HepG2 (cell line): ENCODE results near the gene XCR1. TPM values are rescaled to one million over a fixed set of nuclear protein-coding genes. Genes with fewer than 3 reads are reported as not detected.

ENCODE experiments used
- ATAC-seq: fragments of 200-7000 bp; cut with Tn5 transposase; 3 replicates; pipeline ENCODE4 v1.9.1; 2020; ENCODE audit warnings: mild to moderate bottlenecking, moderate library complexity
- BruUV-seq: library from RNA; stranded (reverse); fragments of 400-500 nt; replicated peaks from 2 replicates; lab custom pipeline; 2021; lab: Mats Ljungman, UMichigan
- CTCF ChIA-PET: fragments of 300-600 bp; formaldehyde crosslinking; extraction: SDS; loops from one replicate; lab custom pipeline; 2021; ENCODE audit warnings: low total read pairs, inconsistent platforms, low intra/inter-chr PET ratio; lab: Yijun Ruan, JAX
- POLR2A ChIA-PET: fragments of 350-600 bp; sonication (Branson Sonifier 250); formaldehyde crosslinking; loops from one replicate; lab custom pipeline; 2020; ENCODE audit warnings: antibody characterized with exemption, inconsistent platforms; lab: Yijun Ruan, JAX
- DNase-seq: peaks from one replicate; pipeline ENCODE4 v3.0.0-alpha.2; 2015; ENCODE audit warnings: low spot score
- FAIRE-seq: peaks from 3 replicates; lab custom pipeline; 2011; peaks lifted over from hg19 to GRCh38; lab: Jason Lieb, UNC
- H2AFZ ChIP-seq: one replicate; pipeline ENCODE4 v1.6.1; 2011; ENCODE audit warnings: low read length, inconsistent platforms
- H3K27ac ChIP-seq: fragments of 300-600 bp; 3 replicates; pipeline ENCODE4 v1.8.0; 2011; ENCODE audit warnings: mixed run types, mild to moderate bottlenecking, mixed read lengths, low read length, inconsistent platforms; ENCODE audit not compliant: insufficient read depth; ENCODE audit errors: extremely low read length
- H3K27me3 ChIP-seq, 2 experiments: fragments of 200-600 bp in 1 of 2; 2 replicates in 1 of 2; 3 replicates in 1 of 2; pipeline versions ENCODE4 v1.6.0 to v1.8.0; 2011; ENCODE audit warnings: low read length in 2 of 2, mild to moderate bottlenecking in 2 of 2, moderate library complexity in 2 of 2, inconsistent platforms in 1 of 2; ENCODE audit not compliant: insufficient read depth in 2 of 2, control insufficient read depth in 1 of 2
- H3K36me3 ChIP-seq, 2 experiments: fragments of 200-600 bp in 1 of 2; replicated peaks in 1 of 2; 2 replicates in 1 of 2; 3 replicates in 1 of 2; pipeline versions ENCODE4 v1.5.1 to v1.8.0; 2011; ENCODE audit warnings: low read length in 2 of 2, inconsistent platforms in 1 of 2; ENCODE audit not compliant: insufficient read depth in 2 of 2, control insufficient read depth in 1 of 2
- H3K4me1 ChIP-seq: 2 replicates; pipeline ENCODE4 v1.5.1; 2012; ENCODE audit warnings: low read length, inconsistent platforms; ENCODE audit not compliant: insufficient read depth
- H3K4me2 ChIP-seq: 2 replicates; pipeline ENCODE4 v1.6.0; 2011; ENCODE audit warnings: low read depth, low read length, inconsistent platforms
- H3K4me3 ChIP-seq, 3 experiments: fragments of 200-600 bp in 1 of 3; sonication (generic), shearing (Covaris generic) in 1 of 3; replicated peaks in 1 of 3; 2 replicates each; pipeline ENCODE4 v1.5.1; 2011 to 2016; ENCODE audit warnings: low read length in 3 of 3, inconsistent platforms in 2 of 3, low read depth in 2 of 3, mild to moderate bottlenecking in 2 of 3, control low read depth in 1 of 3, mixed read lengths in 1 of 3; ENCODE audit not compliant: insufficient read depth in 1 of 3
- H3K79me2 ChIP-seq: one replicate; pipeline ENCODE4 v1.6.1; 2011; ENCODE audit warnings: low read length, inconsistent platforms; ENCODE audit not compliant: insufficient read depth
- H3K9ac ChIP-seq: 2 replicates; pipeline ENCODE4 v1.6.0; 2011; ENCODE audit warnings: mild to moderate bottlenecking, low read depth, low read length, inconsistent platforms; ENCODE audit not compliant: insufficient read depth
- H3K9me3 ChIP-seq: 2 replicates; pipeline ENCODE4 v1.5.1; 2012; ENCODE audit warnings: mild to moderate bottlenecking, low read length
- H4K20me1 ChIP-seq: 2 replicates; pipeline ENCODE4 v1.6.0; 2011; ENCODE audit warnings: inconsistent platforms, mild to moderate bottlenecking, low read length, moderate library complexity; ENCODE audit not compliant: insufficient read depth
- ADNP ChIP-seq: sonication (generic); formaldehyde crosslinking; IDR thresholded peaks from 2 replicates; pipeline ENCODE4 v1.4.0; 2020; ENCODE audit warnings: missing genetic modification reagents
- HDAC1 ChIP-seq: sonication (generic); formaldehyde crosslinking; IDR thresholded peaks from 2 replicates; pipeline ENCODE4 v1.5.1; 2020; ENCODE audit warnings: mild to moderate bottlenecking, missing genetic modification reagents
- HNF4A ChIP-seq: sonication (generic); formaldehyde crosslinking; IDR thresholded peaks from 2 replicates; pipeline ENCODE4 v1.4.0; 2020; ENCODE audit warnings: missing genetic modification reagents
- HNF4G ChIP-seq, 2 experiments: sonication (generic) in 1 of 2; formaldehyde crosslinking in 1 of 2; IDR thresholded peaks; 2 replicates each; pipeline versions ENCODE4 v1.4.0 to v1.6.1; 2011 to 2020; ENCODE audit warnings: borderline replicate concordance in 2 of 2, low read depth in 2 of 2, mild to moderate bottlenecking in 2 of 2, low read length in 1 of 2, missing genetic modification reagents in 1 of 2, moderate library complexity in 1 of 2
- ZFX ChIP-seq: sonication (generic); formaldehyde crosslinking; IDR thresholded peaks from 2 replicates; pipeline ENCODE4 v1.4.0; 2020; ENCODE audit warnings: mild to moderate bottlenecking, low read depth, missing genetic modification reagents, moderate library complexity
- ZNF33B ChIP-seq: sonication (generic); formaldehyde crosslinking; IDR thresholded peaks from 2 replicates; pipeline ENCODE4 v1.5.1; 2020; ENCODE audit warnings: mild to moderate bottlenecking, missing genetic modification reagents
- ZNF768 ChIP-seq: sonication (generic); formaldehyde crosslinking; IDR thresholded peaks from 2 replicates; pipeline ENCODE4 v1.4.0; 2020; ENCODE audit warnings: missing genetic modification reagents
- ZNF780A ChIP-seq: sonication (generic); formaldehyde crosslinking; IDR thresholded peaks from 2 replicates; pipeline ENCODE4 v1.8.0; 2022; ENCODE audit warnings: mild to moderate bottlenecking, missing genetic modification reagents, moderate library complexity
- ZZZ3 ChIP-seq: sonication (generic); formaldehyde crosslinking; IDR thresholded peaks from 2 replicates; pipeline ENCODE4 v1.4.0; 2020; ENCODE audit warnings: missing genetic modification reagents, mild to moderate bottlenecking, borderline replicate concordance
- WGBS: methylation state at CpG from one replicate; pipeline ENCODE4 v1.1.6; 2017; ENCODE audit warnings: low lambda C conversion rate; 5-methylcytosine and 5-hydroxymethylcytosine counted together
- in situ Hi-C: cut with HindIII; loops from 2 replicates; pipeline ENCODE4 v1.10.0; 2017; ENCODE audit warnings: low pct_unique_long_range_greater_than_20kb; ENCODE audit not compliant: extremely low pct_ligation_motif_present
- intact Hi-C: fragments of 100-400 bp; cut with micrococcal nuclease; formaldehyde crosslinking; loops from one replicate; pipeline ENCODE4 v1.10.0; 2022; ENCODE audit not compliant: unreplicated experiment
- polyA plus RNA-seq, 8 experiments: library from polyadenylated mRNA; depleted of rRNA in 3 of 8; stranded (reverse) in 7 of 8; unstranded in 1 of 8; fragments of >200 nt; fragmentation: Illumina TruSeq in 4 of 8; extraction: Trizol in 4 of 8; gene quantifications; 2 replicates each; pipeline versions ENCODE4 v1.2.1 to v1.2.3, GENCODE V29; 2011 to 2016; ENCODE audit warnings: low read depth in 4 of 8, missing spikeins in 1 of 8, mixed read lengths in 1 of 8; ENCODE audit not compliant: insufficient read depth in 1 of 8
- total RNA-seq, 5 experiments: library from RNA; depleted of rRNA; stranded (reverse); fragments of >200 nt; fragmentation: Illumina TruSeq; extraction: Trizol; gene quantifications; 2 replicates each; pipeline ENCODE4 v1.2.3, GENCODE V29; 2016; ENCODE audit warnings: low read depth in 1 of 5
- TF ChIP-seq, protein P1 (sequence below): sonication (generic); formaldehyde crosslinking; IDR thresholded peaks from 2 replicates; pipeline ENCODE4 v1.9.0; 2022; ENCODE audit warnings: missing genetic modification reagents, mild to moderate bottlenecking, borderline replicate concordance
- TF ChIP-seq, protein P2 (sequence below): sonication (generic); formaldehyde crosslinking; IDR thresholded peaks from 2 replicates; pipeline ENCODE4 v1.4.0; 2020; ENCODE audit warnings: missing genetic modification reagents
- TF ChIP-seq, protein P3 (sequence below): sonication (generic); formaldehyde crosslinking; IDR thresholded peaks from 2 replicates; pipeline ENCODE4 v1.5.1; 2020; ENCODE audit warnings: mild to moderate bottlenecking, missing genetic modification reagents, moderate library complexity

XCR1 gene
- total and polyA plus RNA-seq, 2 of the 13 experiments (the other 11 are each of a cell fraction or from before 2014, with no cell fraction given): not detected

DNA sequence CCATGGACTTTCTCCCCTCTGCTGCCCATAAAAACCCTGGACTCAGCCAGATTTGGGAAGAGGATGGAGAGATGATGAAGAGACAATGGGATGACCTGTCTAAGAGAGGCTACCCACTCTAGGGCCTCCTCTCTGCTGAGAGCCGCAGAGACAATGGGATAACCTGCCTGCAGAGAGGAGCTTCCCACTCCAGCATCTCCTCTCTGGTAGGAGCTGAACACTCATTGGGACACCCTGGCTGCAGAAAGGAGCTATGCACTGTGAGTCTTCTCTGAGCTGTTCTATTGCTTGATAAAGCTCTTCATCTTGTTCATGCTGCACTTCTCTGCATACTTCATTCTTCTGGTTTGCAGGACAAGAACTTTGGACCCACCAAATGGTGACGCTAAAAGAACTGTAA lies 4.5 kb upstream of the XCR1 start (continued):
- TF ChIP-seq, protein P1, sequence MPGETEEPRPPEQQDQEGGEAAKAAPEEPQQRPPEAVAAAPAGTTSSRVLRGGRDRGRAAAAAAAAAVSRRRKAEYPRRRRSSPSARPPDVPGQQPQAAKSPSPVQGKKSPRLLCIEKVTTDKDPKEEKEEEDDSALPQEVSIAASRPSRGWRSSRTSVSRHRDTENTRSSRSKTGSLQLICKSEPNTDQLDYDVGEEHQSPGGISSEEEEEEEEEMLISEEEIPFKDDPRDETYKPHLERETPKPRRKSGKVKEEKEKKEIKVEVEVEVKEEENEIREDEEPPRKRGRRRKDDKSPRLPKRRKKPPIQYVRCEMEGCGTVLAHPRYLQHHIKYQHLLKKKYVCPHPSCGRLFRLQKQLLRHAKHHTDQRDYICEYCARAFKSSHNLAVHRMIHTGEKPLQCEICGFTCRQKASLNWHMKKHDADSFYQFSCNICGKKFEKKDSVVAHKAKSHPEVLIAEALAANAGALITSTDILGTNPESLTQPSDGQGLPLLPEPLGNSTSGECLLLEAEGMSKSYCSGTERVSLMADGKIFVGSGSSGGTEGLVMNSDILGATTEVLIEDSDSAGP (CRISPR knock-in tag): no peak
- no peak for TF ChIP-seq ADNP
- TF ChIP-seq ZFX (CRISPR knock-in tag): no peak
- no peak for TF ChIP-seq ZNF33B (CRISPR knock-in tag)
- TF ChIP-seq HDAC1 (CRISPR knock-in tag): no peak

DNA sequence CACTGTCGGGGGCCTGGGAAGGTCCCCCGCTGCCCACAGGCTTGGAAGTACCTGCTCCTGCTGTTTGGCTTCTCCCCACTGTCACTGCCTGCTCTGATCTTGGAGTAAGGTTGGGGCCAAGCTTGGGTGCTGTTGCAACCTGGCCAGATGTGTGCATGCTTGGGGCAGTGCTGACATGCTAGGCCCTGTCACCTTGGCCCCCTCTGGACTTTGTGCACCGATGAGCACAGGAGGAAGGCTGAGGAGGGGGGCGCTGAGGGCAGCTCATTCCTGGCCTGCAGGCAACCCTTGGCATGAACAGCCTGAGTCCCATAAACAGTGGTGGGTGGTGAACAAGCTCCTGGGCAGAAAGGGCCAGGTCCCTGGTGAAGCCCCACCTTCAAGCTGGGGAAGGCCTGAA lies 4.0 kb upstream of the XCR1 start:
- peak; percentile 82 for ATAC-seq
- intact Hi-C loops: no loop called here
- H3K27ac ChIP-seq: no peak overlapping the region
- CTCF ChIA-PET: no interaction called here
- H2AFZ ChIP-seq: no peak overlapping the region
- POLR2A ChIA-PET: interaction anchor here (0.5 kb wide), 1 partner anchor 38 kb away, joined by 3 read pairs; no protein-coding TSS in a partner anchor
- no peak overlapping the region for H3K9ac ChIP-seq
- no peaks in the 10 kb centered on the region for H3K36me3 ChIP-seq
- peak overlapping the region; percentile 11; the same call in 1 of the 2 replicates for H3K4me2 ChIP-seq
- H3K27me3 ChIP-seq: no peaks in the 10 kb centered on the region
- in situ Hi-C loops: no loop called here
- no peak overlapping the region for H3K4me3 ChIP-seq
- H3K9me3 ChIP-seq: peaks cover 7% of the 10 kb centered on the region
- H3K79me2 ChIP-seq: no peaks in the 10 kb centered on the region
- no peaks in the 10 kb centered on the region for H4K20me1 ChIP-seq
- no TSS peak for BruUV-seq
- 0 out of 2 replicates have a peak, but pooled peaks have one; percentile 16 for TF ChIP-seq ZNF768 (CRISPR knock-in tag)
- TF ChIP-seq, protein P2, sequence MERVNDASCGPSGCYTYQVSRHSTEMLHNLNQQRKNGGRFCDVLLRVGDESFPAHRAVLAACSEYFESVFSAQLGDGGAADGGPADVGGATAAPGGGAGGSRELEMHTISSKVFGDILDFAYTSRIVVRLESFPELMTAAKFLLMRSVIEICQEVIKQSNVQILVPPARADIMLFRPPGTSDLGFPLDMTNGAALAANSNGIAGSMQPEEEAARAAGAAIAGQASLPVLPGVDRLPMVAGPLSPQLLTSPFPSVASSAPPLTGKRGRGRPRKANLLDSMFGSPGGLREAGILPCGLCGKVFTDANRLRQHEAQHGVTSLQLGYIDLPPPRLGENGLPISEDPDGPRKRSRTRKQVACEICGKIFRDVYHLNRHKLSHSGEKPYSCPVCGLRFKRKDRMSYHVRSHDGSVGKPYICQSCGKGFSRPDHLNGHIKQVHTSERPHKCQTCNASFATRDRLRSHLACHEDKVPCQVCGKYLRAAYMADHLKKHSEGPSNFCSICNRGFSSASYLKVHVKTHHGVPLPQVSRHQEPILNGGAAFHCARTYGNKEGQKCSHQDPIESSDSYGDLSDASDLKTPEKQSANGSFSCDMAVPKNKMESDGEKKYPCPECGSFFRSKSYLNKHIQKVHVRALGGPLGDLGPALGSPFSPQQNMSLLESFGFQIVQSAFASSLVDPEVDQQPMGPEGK (CRISPR knock-in tag): peak; percentile 42; the same call in 1 of the 2 replicates
- TF ChIP-seq ZNF780A (CRISPR knock-in tag): no peak
- TF ChIP-seq ZZZ3 (CRISPR knock-in tag): no peak
- TF ChIP-seq HNF4G (IDR thresholded peaks at IDR 0.05; ENCODE audit: borderline replicate concordance, low read depth, low read length): no peak
- TF ChIP-seq HNF4G (CRISPR knock-in tag; IDR thresholded peaks at IDR 0.05; ENCODE audit: borderline replicate concordance, low read depth): 0 out of 2 replicates have a peak, but pooled peaks have one; percentile 20
- TF ChIP-seq, protein P3, sequence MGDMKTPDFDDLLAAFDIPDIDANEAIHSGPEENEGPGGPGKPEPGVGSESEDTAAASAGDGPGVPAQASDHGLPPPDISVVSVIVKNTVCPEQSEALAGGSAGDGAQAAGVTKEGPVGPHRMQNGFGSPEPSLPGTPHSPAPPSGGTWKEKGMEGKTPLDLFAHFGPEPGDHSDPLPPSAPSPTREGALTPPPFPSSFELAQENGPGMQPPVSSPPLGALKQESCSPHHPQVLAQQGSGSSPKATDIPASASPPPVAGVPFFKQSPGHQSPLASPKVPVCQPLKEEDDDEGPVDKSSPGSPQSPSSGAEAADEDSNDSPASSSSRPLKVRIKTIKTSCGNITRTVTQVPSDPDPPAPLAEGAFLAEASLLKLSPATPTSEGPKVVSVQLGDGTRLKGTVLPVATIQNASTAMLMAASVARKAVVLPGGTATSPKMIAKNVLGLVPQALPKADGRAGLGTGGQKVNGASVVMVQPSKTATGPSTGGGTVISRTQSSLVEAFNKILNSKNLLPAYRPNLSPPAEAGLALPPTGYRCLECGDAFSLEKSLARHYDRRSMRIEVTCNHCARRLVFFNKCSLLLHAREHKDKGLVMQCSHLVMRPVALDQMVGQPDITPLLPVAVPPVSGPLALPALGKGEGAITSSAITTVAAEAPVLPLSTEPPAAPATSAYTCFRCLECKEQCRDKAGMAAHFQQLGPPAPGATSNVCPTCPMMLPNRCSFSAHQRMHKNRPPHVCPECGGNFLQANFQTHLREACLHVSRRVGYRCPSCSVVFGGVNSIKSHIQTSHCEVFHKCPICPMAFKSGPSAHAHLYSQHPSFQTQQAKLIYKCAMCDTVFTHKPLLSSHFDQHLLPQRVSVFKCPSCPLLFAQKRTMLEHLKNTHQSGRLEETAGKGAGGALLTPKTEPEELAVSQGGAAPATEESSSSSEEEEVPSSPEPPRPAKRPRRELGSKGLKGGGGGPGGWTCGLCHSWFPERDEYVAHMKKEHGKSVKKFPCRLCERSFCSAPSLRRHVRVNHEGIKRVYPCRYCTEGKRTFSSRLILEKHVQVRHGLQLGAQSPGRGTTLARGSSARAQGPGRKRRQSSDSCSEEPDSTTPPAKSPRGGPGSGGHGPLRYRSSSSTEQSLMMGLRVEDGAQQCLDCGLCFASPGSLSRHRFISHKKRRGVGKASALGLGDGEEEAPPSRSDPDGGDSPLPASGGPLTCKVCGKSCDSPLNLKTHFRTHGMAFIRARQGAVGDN (CRISPR knock-in tag): peak; percentile 34; the same call in 1 of the 2 replicates
- peak; percentile 73 for TF ChIP-seq HNF4A (CRISPR knock-in tag)
- peak; percentile 53; the same call in 1 of the 2 replicates for TF ChIP-seq ZFX (CRISPR knock-in tag)
- TF ChIP-seq, all 625 proteins: peak for 6
- H3K4me1 ChIP-seq: peaks cover 17% of the 10 kb centered on the region
- no peak for DNase-seq
- no peak for FAIRE-seq
- WGBS: no CpG with 5 or more reads among the region's 4 CpGs
